CD4-positive, alpha-beta T cell (primary cell): Measurements from ENCODE around the gene BTBD16. TPM values are rescaled to one million over a fixed set of nuclear protein-coding genes. Genes with fewer than 3 reads are reported as not detected.

Source experiments
- ATAC-seq: fragments of 200-7000 bp; cut with Tn5 transposase; one replicate; pipeline ENCODE4 v1.10.0; 2022; ENCODE audit warnings: mild to moderate bottlenecking; ENCODE audit not compliant: poor library complexity
- CTCF ChIA-PET: fragments of 350-600 bp; sonication (Branson Sonifier 250); formaldehyde crosslinking; loops from one replicate; lab custom pipeline; 2021; ENCODE audit warnings: antibody characterized with exemption, inconsistent platforms; lab: Charles Lee
- POLR2A ChIA-PET: fragments of 350-600 bp; sonication (Branson Sonifier 250); formaldehyde crosslinking; loops from one replicate; lab custom pipeline; 2021; ENCODE audit warnings: antibody characterized with exemption, inconsistent platforms; lab: Charles Lee
- DNase-seq, 14 experiments: peaks; one replicate each; pipeline ENCODE4 v3.0.0-alpha.2; 2013 to 2020; ENCODE audit warnings: mixed read lengths in 2 of 14
- H3K27ac ChIP-seq, 2 donors: one replicate each; pipeline versions ENCODE4 v1.5.1 to v1.7.0; 2013; ENCODE audit warnings: low read length in 2 of 2, low read depth in 1 of 2, mild to moderate bottlenecking in 1 of 2
- H3K27me3 ChIP-seq, 2 experiments: 1 replicate in 1 of 2; 2 replicates in 1 of 2; pipeline versions ENCODE4 v1.6.1 to v1.7.0; 2013; ENCODE audit warnings: low read length in 2 of 2, control low read depth in 1 of 2, mild to moderate bottlenecking in 1 of 2, moderate library complexity in 1 of 2; ENCODE audit not compliant: insufficient read depth in 2 of 2, control insufficient read depth in 1 of 2
- H3K36me3 ChIP-seq: one replicate; pipeline ENCODE4 v1.6.1; 2013; ENCODE audit warnings: low read length, control low read depth; ENCODE audit not compliant: insufficient read depth
- H3K4me1 ChIP-seq: one replicate; pipeline ENCODE4 v1.6.1; 2013; ENCODE audit warnings: low read length, control low read depth; ENCODE audit not compliant: insufficient read depth
- H3K4me3 ChIP-seq: one replicate; pipeline ENCODE4 v1.5.1; 2013; ENCODE audit warnings: mild to moderate bottlenecking, low read length, moderate library complexity
- H3K9me3 ChIP-seq, 2 experiments: 1 replicate in 1 of 2; 2 replicates in 1 of 2; pipeline versions ENCODE4 v1.6.1 to v1.7.0; 2013; ENCODE audit warnings: low read length in 2 of 2, mild to moderate bottlenecking in 2 of 2, control low read depth in 1 of 2, moderate library complexity in 1 of 2; ENCODE audit not compliant: control insufficient read depth in 1 of 2, insufficient read depth in 1 of 2
- H3K27ac Mint-ChIP-seq: one replicate; pipeline ENCODE4 v1.8.0; 2020; ENCODE audit warnings: mixed read lengths
- H3K27me3 Mint-ChIP-seq: one replicate; pipeline ENCODE4 v1.8.0; 2021; ENCODE audit warnings: mixed read lengths
- H3K36me3 Mint-ChIP-seq: one replicate; pipeline ENCODE4 v1.8.0; 2021; ENCODE audit warnings: low read depth, mixed read lengths
- H3K4me1 Mint-ChIP-seq: one replicate; pipeline ENCODE4 v1.8.0; 2021; ENCODE audit warnings: low read depth, mixed read lengths
- H3K4me3 Mint-ChIP-seq: one replicate; pipeline ENCODE4 v1.8.0; 2020; ENCODE audit warnings: mild to moderate bottlenecking, mixed read lengths
- H3K9me3 Mint-ChIP-seq: one replicate; pipeline ENCODE4 v1.8.0; 2020; ENCODE audit warnings: mixed read lengths
- CTCF ChIP-seq: fragments of 200-600 bp; IDR thresholded peaks from one replicate; pipeline ENCODE4 v1.8.0; 2022; ENCODE audit warnings: antibody characterized with exemption, mild to moderate bottlenecking
- intact Hi-C, 2 experiments: fragments of 100-400 bp; cut with DNase I in 1 of 2; cut with micrococcal nuclease in 1 of 2; formaldehyde crosslinking; loops; one replicate each; pipeline versions ENCODE4 v1.15.1 to v1.9.0; 2023 to 2025; cut with DNase I, micrococcal nuclease
- total RNA-seq, 174 experiments: library from RNA in 2 of 174; stranded (reverse) in 2 of 174; gene quantifications; one replicate each; pipeline ENCODE4 v1.2.3 and lab custom pipeline; 2021 to 2026

Gene BTBD16
- total RNA-seq, 2 experiments from 2014 or later, result not detected

DNA sequence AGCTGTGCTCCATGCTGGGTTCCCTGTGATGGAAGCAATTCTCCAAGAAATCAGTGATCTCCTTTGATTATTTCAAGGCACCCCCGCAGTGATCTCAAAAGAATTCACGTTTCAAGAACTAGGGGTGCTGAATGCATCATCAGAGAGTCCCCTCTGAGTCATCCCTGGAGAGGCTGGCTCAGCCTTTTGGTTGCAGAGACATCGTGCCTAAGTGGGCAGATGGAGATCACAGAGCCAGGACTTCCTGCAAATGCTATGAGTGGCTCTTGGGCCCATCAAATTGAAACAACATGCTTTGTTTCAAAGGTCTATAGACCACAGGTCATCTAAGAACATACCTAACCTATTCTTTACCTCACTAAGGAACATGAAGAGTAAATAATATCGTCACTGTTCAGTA is 61.9 kb downstream of the BTBD16 start:
- Mint-ChIP-seq H3K27ac (no peak overlapping the region), H3K9me3 (no peaks in the 10 kb centered on the region), H3K4me1 (no peaks in the 10 kb centered on the region), H3K36me3 (no peaks in the 10 kb centered on the region), H3K27me3 (peaks cover 35% of the 10 kb centered on the region), H3K4me3 (no peak overlapping the region)
- ATAC-seq, result no peak
- ChIA-PET POLR2A (no interaction called here), CTCF (no interaction called here)
- no peaks in the 10 kb centered on the region for H3K9me3 ChIP-seq
- no peak overlapping the region for H3K4me3 ChIP-seq
- H3K36me3 ChIP-seq, result no peaks in the 10 kb centered on the region
- H3K27me3 ChIP-seq, result peaks cover 0 to 6% of the 10 kb centered on the region in 2 experiments
- H3K4me1 ChIP-seq, result no peaks in the 10 kb centered on the region
- TF ChIP-seq CTCF, result no peak
- DNase-seq, result no peak
- H3K27ac ChIP-seq, result no peak overlapping the region
- intact Hi-C loops, result no loop called here

GRCh38 chr10:122336332-122336731 is 65.2 kb downstream of the BTBD16 start:
- CTCF ChIA-PET, result no interaction called here
- intact Hi-C loops, result no loop called here

GRCh38 chr10:122336961-122337360 is 65.9 kb downstream of the BTBD16 start:
- H3K27ac Mint-ChIP-seq, result no peak overlapping the region
- no peaks in the 10 kb centered on the region for H3K9me3 ChIP-seq
- no peak for TF ChIP-seq CTCF
- H3K4me3 ChIP-seq, result no peak overlapping the region
- intact Hi-C loops, result no loop called here
- H3K4me3 Mint-ChIP-seq, result no peak overlapping the region
- ChIA-PET CTCF (no interaction called here), POLR2A (no interaction called here)
- no peaks in the 10 kb centered on the region for H3K9me3 Mint-ChIP-seq
- peaks cover 0 to 2% of the 10 kb centered on the region in 2 experiments for H3K27me3 ChIP-seq
- no peak for ATAC-seq
- no peaks in the 10 kb centered on the region for H3K36me3 ChIP-seq
- H3K4me1 Mint-ChIP-seq, result no peaks in the 10 kb centered on the region
- no peaks in the 10 kb centered on the region for H3K36me3 Mint-ChIP-seq
- DNase-seq, result no peak
- no peaks in the 10 kb centered on the region for H3K4me1 ChIP-seq
- H3K27me3 Mint-ChIP-seq, result peaks cover 15% of the 10 kb centered on the region
- no peak overlapping the region for H3K27ac ChIP-seq

More at GRCh38 chr10:122336332-122336731, 65.2 kb downstream of the BTBD16 start:
- H3K4me1 ChIP-seq, result no peaks in the 10 kb centered on the region
- Mint-ChIP-seq H3K27me3 (peaks cover 20% of the 10 kb centered on the region), H3K36me3 (no peaks in the 10 kb centered on the region), H3K27ac (no peak overlapping the region), H3K9me3 (no peaks in the 10 kb centered on the region), H3K4me3 (no peak overlapping the region), H3K4me1 (no peaks in the 10 kb centered on the region)
- H3K9me3 ChIP-seq, result no peaks in the 10 kb centered on the region
- TF ChIP-seq CTCF, result no peak
- no peaks in the 10 kb centered on the region for H3K36me3 ChIP-seq
- DNase-seq (peak in 1 of 14 experiments; percentile 21), ATAC-seq (no peak)
- H3K27me3 ChIP-seq, result peaks cover 0 to 2% of the 10 kb centered on the region in 2 experiments
- no peak overlapping the region for H3K4me3 ChIP-seq
- H3K27ac ChIP-seq, result no peak overlapping the region
- POLR2A ChIA-PET, result no interaction called here
